DMS 273 treated with DMSO at 0.1 percent for 48 hours (cell line): Measurements from ENCODE around the gene ATP2C2.

ENCODE experiments used
- DNase-seq: peaks from one replicate; lab custom pipeline; 2025; lab: John Stamatoyannopoulos, UW

The ATP2C2 gene

GRCh38 chr16:84476401-84476800 lies 108.1 kb downstream of the ATP2C2 start:
- no peak for DNase-seq

DNA sequence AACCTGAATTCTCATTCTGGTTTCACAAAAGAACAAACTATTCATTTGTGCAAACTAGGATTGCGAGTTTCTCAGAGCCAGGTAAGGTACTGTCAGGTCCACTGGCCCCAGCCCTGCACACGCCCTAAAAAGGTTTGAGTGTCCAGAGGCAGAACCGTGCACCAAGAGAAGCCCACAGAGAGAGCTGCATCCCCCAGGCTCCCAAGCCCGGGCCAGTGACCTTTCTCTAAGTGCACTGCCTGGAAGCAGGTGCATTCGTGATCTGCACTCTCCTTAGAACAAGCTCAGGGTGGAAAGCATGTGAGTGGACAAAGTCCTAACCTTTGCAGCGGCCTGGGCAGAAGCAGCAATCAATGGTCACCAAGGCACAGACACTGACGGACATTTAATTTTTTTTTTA lies 109.3 kb downstream of the ATP2C2 start:
- DNase-seq: no peak

DNA sequence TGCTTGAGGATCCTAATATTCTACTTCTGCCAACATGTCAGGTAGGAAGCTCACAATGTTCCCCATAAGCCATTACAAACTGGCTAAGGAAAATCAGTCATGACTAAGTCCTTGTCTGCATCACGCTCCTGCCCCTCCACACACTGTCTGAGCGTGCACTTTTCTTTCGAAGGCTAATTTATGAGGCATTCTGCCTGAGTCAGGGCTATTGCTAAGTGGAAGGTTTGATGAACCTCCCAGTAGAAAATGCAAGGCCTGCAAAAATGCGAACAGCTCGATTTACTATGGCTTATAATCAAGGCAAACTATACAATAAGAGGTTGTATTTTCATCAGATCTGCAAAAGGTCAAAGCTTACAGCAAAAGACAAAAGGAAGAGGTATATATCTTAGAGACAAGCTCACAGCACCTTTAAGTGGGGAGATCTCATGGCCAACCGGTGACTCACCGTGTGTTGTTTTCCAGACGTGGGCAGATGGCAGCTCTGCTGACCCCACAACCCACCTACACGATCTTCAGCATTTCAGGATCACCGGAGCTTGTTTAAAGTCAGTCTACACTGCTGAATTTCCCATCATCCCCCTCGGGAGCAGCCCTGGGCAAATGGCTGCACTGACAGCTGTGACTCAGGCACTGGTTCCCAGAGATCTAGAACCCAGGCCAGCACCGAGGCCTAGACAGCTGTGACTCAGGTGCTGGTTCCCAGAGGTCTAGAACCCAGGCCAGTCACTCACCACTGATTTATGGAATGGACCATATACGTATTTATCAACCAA lies 110.0 kb downstream of the ATP2C2 start:
- no peak for DNase-seq

DNA sequence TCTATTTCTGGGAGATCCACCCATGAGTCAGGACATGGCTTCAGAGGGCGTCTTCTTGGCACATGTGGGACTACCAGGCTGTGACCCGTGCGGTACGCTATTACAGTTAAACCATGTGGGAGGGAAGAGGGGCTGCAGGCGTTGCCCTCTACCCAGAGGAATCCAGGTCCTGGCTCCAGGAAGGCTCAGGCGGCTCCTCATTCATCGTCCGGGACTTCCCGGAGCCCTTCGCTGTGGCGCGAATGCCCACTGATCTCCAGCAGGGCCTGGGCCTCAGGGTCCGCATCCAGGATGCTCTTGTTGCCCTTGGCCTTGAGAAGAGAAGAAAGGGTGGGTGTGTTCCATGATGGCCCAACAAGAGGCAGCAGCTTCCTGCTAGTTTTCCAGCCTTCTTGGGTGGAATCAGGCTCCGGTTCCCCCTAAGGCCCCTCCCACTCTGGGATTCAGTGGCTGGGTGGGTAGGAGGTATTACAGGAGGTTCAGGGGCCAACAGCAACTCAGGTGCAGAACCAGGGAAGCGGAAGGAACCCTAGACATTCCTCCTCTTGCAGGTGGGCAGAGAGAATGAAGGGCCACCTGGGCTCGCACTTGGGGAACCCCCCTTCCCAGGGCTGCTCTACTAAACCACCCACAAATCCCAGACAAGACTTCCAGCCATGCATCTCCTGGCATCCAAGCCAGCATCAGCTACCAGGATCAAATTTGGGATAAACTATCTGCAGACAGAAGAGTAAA lies 111.5 kb downstream of the ATP2C2 start:
- no peak for DNase-seq

GRCh38 chr16:84481051-84481735 lies 112.9 kb downstream of the ATP2C2 start:
- DNase-seq: no peak

DNA sequence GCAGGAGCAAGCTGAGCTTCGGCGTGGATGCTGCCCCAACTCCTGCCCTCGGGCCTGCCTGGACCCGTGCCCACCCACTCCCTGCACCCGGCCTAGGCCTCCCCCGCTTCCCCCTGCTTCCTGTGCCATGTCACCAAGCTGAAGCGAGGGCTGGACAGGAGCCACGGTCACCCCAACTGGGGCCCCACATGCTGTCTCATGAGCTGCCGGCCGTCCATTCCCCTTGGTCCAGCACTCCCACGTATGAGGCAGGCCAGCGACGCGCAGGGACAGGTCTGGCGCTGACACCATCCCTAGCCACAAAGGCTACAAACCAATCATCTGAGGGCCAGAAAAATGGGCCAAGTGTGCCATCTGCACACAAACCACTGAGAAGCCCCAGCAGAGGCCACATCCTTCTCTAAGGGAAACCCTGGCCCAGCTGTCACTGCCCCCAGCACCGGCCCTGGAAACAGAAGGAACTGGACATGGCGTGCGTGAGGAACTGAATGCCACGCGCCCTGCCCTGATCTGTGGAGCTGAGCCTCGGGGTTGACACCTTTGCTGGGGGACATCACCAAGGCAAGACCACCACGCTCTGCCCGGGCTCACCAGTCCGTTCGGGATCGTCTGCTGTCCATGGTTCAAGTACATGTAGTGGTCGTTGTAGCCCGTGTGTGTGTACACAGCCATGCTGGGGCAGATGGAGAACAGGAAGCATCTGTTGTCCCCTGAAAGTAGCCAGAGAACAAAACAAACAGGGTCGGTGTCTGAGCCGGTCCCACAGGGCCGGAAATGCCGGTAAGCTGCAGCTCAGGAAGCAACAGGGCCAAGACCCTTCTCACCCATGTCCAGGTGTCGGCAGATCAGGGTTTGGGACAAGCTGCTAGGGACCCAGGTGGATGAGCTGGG lies 113.9 kb downstream of the ATP2C2 start:
- no peak for DNase-seq

- DNase-seq: no peak
Observed at GRCh38 chr16:84482951-84483881, 114.9 kb downstream of the ATP2C2 start.

DNA sequence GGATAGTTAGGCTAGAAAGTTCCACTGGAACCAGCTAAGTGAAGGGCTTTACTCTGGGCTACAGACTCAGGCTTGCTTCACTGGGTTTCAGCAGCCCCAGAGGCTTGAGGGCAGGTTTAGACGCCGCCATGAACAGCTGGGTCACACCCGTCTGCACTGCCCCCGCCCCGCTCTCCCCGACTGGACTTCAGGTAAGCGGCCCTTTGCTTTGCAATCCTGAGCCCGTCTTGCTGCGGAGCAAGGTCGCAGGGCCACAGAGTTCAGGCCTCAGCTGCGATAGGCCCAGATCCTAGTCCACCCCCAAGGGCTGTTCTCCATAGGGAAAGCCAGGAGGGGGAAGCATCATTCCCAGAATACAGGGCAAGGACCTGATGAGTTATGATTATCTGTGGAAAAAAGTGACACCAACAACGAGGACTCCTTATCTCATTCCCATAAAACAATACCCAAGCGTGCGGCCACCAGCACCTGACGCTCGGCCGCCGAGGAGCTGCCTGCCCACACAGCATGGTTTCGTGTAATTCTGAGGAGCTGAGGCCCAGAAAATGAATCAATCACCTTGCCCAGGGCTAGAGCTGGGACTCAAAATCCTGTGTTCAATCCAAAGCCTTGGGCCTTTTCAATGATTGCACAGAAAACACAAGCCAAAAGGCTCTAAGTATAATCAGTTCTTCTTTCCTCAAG lies 115.7 kb downstream of the ATP2C2 start:
- no peak for DNase-seq

DNA sequence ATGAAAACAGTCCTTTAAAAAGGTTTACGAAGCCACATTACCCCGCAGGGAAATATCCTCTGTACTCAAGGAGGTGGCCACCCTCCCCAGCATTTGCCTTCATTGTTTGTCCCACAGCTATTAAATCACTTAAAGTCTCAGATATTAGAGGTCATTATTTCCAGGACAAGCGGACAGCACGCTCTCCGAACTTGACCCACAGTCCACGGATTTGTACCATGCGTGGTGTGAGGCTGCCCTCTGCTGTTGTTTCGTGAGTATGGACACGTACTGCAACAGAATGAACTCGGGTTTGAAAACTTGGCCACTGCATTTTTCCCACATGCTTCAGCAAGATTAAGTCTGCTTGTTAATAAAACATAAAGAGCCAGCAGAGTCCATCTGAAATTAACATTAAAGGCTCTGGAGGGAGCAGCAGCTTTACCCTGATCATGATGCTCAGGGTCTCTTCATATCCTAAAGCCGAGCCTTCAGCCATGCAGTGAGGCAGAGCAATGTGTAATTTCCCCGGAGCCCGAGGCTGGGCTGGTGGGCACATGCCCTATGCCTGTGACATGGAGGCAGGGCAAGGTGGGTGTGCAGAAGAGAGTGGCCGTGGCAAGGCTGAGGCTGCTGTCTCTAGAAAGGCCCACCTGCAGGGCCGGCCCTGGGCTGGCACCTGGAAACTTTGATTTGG lies 116.4 kb downstream of the ATP2C2 start:
- DNase-seq: no peak

DNA sequence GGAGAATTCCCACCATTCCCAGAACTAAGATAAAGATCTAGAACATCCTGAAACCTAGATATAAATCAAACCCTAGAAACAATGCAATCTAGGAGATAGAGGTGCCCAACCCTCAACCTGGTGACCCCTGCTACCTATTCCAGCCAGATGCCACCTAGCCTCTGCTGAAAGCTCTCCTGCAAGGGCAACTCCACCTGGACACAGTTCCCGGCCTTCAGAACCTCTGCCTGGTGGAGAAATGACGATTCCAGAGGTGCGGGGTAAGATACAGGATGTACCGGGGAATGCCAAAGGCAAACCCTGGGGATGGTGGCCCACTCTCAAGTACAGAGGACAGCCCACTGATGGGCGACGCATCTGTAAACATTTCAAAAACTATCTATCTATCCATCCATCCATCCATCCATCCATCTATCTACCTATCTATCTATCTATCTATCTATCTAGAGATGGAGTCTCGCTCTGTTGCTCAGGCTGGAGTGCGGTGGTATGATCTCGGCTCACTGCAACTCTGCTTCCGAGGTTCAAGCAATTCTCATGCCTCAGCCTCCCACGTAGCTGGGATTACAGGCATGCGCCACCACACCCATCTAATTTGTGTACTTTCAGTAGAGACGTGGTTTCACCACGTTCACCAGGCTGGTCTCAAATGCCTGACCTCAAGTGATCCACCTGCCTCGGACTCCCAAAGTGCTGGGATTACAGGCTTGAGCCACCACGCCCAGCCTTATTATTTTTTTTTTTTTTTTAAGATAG lies 117.1 kb downstream of the ATP2C2 start:
- no peak for DNase-seq

GRCh38 chr16:84486126-84486525 lies 117.8 kb downstream of the ATP2C2 start:
- no peak for DNase-seq

DNA sequence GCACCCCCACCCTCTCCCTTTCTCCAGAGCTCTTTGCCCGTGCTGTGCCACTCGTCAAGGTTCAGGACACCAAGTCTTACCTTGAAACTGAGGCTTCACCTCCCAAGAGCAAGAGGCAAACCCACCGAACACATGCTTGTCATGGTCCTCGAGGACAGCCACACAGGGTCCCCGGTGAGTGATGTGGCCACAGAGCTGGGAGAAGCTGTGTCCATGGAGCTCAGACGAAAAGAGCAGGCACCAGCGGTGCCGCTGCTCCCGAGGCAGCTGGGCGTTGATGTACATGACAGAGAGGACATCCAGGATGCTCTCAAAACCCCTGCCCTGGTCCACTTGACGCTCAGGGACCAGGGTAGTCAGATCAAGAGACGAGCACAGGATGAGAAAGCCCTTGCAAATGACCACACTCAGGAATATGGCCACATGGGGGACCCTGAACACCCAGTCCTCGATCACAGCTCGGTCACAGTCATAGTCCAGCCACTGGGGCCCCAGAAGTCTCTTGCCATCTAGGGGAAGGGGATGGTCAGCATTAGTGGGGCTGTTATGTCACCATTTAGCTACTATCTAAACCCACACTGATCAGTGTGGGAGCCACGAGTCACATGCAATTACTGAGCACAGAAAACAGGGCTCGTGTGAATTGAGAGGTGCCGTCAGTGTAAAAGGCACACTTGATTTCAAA lies 118.4 kb downstream of the ATP2C2 start:
- DNase-seq: no peak

DNA sequence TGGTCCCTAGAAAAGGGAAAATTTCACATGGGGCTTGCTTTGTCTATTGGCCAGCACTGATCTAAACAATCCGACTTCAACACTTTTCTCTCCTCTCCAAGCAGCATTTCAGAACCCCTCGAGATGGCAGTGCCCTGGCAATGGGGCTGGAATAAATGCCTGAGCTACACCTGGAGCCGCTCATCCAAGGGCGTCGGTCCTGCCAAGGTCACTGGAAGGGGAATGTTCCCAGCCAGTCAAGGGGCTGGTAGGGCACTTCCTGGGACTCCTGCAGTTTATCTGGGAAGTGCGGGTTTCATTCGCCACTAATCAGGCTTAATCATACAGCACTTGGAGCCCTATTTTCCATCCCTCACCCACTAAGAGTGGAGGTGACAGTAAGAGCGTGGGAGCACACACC lies 119.0 kb downstream of the ATP2C2 start:
- DNase-seq: no peak

GRCh38 chr16:84489131-84489530 lies 120.8 kb downstream of the ATP2C2 start:
- no peak for DNase-seq

DNA sequence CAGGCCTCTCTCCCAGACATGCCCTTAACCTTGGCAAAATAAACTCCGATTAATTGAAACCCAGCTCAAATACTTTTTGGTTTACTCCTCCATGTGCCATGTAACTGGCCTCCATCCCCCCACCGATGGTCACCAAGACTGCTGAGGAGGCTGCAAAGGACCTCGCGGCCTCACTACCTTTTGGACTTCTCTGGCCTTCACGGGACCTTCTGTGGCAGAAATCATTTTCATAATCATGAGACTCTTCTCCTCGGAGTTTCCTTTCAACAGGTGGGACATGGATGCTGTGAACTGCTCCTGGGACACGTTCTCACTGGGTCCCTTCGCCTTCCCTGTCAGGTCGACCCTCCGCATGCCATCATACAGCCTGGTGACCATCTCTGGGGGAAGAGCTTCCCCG lies 127.2 kb downstream of the ATP2C2 start:
- DNase-seq: no peak

GRCh38 chr16:84496991-84497390 lies 128.7 kb downstream of the ATP2C2 start:
- DNase-seq: no peak

GRCh38 chr16:84497418-84498222 lies 129.3 kb downstream of the ATP2C2 start:
- no peak for DNase-seq

- no peak for DNase-seq
Observed at GRCh38 chr16:84498223-84498610, 129.9 kb downstream of the ATP2C2 start.
